ENCODE results near the gene HELZ.

DNA sequence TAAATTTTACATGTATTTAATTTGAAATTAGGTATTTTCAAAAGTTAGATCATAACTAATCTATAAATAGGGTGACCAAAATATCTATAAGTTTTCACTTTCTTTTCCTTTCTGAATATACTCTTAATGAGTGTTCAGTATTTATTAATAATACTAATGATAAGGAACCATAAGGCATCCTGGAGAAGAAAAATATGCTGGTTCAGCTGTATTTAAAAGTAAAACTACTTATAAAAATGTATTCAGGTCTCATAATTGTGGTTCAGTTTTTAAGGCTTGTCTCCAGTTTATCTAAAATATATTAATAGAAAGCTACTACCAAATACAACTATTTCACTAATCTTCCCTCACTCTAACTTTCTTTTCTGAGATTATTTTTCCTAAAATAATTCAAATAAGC, 67.3 kb downstream of the HELZ start:
- no peak for TF ChIP-seq POLR2A (IDR thresholded peaks at IDR 0.05)
- no peak for TF ChIP-seq CTCF (IDR thresholded peaks at IDR 0.05)

Data from lower leg skin (tissue), 3 donors.